HG03045 (cell line): ENCODE measurements around the gene RPL18A.

ENCODE experiments used
- ATAC-seq: cut with Tn5 transposase; IDR thresholded peaks from one replicate; pipeline ENCODE4 v1.9.1; 2021; ENCODE audit warnings: mild to moderate bottlenecking, moderate library complexity; ENCODE audit not compliant: unreplicated experiment

RPL18A gene

DNA sequence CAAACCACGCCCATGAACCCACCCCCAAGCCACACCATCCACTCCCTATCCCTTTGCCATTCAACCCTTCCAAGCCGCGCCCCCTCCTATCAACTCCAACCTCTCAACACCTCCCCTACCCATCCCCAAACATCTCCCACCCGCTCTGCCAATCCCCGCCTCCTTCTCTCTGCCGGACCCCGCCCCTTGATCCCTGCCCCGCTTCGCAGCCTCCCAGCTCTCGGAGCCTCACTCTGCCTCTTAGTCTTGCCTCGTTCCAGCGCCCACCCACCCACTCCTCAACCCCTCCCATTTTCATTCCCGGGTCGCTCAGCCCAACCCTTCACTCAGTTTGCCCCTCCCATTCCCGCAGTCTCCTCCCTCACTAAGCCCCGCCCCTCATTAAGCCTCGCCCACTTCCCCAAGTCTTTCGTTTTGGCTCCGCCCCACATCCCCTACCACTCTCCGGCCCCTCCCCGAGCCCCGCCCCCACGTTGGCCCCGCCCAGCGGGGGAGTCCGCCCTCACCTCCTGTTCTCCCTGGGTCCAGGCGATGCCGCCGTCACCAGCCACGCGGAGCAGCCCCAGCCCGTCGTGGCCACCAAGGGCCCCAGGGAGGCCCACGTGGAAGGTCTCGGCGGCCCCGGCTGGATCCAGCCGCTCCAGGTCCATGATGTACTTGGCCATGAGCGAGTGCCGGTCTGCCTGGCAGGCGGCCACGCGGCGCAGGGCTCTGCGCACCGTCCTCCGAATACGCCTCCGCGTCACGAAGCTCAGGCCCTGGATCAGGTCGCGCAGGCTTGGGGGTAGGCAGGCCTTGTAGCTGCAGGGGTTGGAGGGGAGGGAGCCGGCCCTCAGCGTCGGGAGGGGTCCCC is 17.7 kb upstream of the RPL18A start:
- no peak for ATAC-seq

DNA sequence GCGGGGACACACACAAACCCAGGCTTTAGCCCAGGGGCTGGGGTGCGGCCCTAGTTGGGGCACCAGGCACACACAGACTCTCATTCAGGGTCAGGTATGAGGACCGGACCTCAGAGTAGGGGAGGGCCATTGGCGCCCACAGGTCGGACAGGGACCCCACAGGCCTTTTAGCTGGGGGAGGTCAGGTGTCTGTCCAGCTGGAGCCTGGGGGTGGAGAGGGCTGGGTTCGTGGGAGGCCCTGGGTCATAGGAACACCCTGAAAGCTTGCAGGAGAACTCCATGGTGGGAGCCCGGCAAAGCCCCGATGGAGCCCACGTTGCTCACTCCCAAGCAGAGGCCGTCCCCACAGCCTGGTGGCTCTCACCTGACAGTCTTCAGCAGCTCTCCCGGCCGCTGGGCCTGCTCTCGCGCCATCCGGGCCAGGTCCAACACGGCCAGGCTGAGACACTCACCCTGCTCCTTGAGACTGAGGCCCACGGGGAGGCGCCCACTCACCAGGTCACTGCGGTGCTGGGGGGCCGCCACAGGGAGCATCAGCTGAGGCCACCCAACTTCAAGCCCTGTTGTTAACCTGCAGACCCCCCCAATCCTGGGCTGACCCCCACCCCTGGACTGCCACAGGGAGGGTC is 16.9 kb upstream of the RPL18A start:
- no peak for ATAC-seq

DNA sequence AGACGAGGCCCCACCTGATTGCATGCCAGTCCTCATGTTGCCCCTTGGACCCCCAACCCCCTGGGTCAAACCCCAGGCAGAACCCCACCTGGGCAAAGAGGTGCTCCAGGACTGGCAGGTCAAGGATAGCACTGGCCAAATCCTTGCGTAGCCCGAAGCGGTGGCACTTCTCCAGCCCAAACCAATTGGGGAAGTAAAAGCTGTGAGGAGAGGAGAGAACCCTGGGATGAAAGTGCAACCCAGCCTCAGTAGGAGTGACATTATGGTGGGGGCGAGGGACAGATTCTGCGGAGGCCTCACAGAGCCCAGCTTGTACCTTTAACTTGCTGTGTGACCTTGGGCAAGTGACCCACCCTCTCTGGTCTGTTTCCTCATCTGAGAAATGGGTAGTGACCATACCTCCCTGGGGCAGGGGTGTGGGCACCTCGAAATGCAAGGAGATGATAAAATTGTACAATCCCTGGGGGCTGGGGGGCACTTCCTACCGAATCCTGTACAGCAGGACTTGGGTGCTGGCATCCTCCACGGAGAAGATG is 16.4 kb upstream of the RPL18A start:
- ATAC-seq, result no peak

DNA sequence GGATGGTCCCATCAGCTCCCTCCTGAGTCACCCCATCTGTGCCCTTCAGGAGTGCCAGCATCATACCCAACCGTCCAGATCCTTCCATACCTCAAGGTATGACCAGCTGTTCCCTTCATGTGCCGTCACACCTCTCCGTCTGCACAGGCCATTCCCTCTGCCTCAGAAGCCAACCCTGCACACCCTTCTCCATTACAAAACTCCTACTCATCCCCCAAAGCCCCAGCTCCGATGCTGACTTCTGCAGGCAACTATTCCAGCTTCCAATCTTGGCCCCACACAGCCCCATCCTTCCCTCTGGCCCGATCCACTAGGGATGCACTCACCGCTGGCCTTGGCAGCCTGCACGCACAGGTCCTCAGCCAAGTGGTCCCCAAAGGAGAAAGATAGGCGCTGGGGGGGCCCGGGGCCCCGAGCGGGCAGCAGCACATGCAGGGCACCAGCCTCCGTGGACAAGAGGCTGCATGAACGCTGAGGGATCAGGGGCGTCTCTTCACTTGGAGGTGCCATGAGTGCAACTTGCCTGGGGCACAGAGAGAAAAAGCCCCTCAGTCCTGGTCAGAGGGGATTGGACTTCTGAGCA is 15.7 kb upstream of the RPL18A start:
- ATAC-seq, result no peak

DNA sequence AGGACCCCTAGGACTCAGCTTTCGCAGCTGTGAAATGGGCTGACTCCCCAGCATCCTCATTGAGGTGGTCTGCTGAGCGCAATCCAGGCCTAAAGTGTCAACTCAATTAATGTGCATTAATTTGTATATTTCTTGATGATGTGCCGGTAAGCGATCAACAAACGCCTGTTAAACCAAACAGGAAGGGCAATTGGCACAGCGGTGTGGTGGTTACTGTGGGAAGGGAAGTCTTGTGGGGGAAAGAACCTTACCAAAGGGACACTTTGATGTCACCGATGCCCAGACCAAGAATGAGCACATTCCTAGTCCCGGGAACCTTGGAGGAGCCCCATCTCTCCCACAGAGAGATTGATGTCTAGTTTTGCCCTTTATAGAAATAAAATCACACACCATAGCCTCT is 13.6 kb upstream of the RPL18A start:
- ATAC-seq, result no peak

DNA sequence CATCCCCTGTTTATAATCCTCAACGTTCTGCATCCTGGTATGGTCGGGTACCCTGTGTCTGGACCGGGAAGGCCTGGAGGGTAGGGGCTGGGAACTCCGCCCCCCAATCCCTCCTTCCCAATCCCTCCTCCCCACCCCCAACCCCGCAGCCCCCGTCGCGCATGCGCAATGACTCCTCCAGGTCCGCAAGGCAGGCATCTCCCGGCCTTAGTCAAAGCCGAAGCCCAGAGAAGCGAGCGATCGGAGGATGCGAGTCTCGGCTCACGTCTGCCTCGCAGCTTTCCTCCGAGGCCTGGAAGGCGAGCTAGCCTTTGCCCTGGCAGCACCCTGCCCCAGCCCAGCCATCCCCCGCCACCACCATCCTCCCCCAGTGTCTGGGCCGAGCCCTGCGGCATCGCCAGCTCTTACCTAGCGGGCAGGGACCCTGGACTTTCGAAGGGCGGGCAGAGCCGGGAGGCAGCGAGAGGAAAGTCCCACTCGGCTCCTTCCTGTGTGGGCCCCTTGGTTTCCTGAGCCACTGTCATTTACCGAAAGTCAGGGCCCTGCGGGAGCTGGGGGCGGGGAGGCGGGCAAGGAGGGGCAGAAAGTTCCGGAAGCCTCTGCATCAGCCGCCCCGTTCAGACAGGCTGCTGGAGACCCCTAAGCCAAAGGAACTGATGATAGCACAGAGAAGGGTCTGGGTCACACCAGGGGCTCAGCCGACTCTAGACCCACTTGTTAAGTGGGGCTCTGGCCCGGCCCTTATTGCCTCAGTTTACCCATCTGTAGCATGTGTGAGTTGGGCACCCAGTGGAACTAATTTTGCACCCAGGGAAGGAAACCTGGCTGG is 12.0 kb upstream of the RPL18A start, which contains the start of gene JAK3:
Gene JAK3, minus strand, starts transcription at position 445 of the 829 bp plus-strand sequence. CDS start 3,565 bp downstream, outside the sequence.
- peak; percentile 59 for ATAC-seq

DNA sequence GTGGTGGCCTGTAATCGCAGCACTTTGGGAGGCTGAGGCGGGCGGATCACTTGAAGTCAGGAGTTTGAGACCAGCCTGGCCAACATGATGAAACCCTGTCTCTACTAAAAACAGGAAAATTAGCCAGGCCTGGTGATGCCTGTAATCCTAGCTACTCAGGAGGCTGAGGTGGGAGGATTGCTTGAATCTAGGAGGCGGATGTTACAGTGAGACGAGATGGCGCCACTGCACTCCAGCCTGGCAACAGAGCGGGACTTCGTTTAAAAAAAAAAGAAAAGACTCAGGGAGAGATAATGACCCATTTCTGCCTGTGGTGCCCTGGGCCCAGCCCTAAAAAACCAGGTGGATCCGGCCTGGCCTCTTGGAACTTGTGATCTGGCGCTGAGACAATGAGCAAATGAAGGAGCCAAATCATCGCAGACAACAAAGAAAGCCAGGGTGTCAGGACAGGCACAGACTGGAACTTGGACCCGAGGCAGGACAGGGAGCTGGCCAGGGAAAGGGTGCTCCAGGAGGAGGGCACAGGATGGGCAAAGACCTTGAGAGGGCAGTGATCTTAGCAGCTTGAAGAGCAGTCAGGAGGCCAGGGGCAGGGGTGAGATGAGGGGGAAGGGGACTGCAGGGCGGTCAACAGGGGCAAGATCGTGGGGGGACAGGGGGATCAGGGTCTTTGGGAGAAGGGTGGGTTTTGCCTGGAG is 11.0 kb upstream of the RPL18A start:
- no peak for ATAC-seq

GRCh38 chr19:17854061-17854460 is 5.6 kb upstream of the RPL18A start:
- ATAC-seq, result no peak

GRCh38 chr19:17855280-17856152 is 4.2 kb upstream of the RPL18A start:
- no peak for ATAC-seq

DNA sequence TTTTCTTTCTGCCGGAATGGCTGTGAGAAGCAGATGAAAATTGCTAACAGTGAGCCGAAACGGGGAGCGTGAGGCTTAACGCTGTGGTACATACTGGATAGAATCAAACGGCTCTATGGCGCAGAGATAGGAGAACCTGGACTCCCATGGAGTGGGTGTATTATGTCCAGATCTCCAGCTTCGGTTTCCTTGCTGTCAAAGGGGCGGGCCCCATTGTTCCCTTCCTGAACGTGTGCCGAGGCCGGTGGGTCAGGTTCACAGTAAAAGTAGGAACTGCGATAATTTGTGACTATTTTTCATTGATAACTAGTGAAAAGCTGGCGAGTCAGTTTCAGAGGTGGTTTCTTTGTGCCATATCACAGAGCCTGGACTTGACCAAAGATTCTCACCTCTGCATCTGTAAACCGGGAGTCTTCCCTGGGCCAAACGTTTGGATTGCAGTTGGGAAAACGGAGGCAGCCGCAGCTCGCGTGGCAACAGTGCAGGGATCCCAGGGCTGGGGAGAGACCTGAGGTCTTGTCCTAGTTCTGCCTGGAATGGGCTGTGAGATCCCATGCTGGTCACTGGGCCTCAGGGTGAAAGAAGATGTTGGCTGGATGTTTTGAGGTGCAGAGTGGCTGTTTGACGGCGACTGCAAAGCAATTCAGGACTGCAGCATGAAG is 752 bp downstream of the RPL18A start:
- no peak for ATAC-seq

DNA sequence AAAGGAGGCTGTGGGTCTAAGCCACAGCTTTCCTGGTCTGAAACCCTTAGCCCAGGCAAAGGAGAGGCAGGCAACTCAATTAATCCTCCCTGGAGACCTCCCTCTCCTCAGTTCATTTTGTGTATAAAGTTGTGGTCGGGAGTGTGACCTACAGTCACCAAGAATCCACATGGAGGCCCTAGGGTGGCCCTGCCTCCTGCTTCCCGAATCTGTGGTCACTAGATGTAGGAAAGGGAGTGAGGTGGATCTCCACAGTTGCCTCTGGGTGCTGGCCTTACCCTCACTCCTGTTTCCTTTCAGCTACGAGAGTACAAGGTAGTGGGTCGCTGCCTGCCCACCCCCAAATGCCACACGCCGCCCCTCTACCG is 1.3 kb downstream of the RPL18A start:
- no peak for ATAC-seq

- ATAC-seq, result no peak
These were observed 2.1 kb downstream of the RPL18A start for GRCh38 chr19:17861542-17862402.

- ATAC-seq, result no peak
These were observed 3.2 kb downstream of the RPL18A start for GRCh38 chr19:17862711-17863519.

- ATAC-seq, result no peak
These were observed 3.9 kb downstream of the RPL18A start for GRCh38 chr19:17863520-17864182.

- no peak for ATAC-seq
These were observed 5.9 kb downstream of the RPL18A start for GRCh38 chr19:17865364-17866311.
